Stimulated activated effector memory CD8-positive, alpha-beta T cell treated with anti-CD3 and anti-CD28 coated beads, Interleukin-12 subunit alpha, Interleukin-12 subunit beta, amount 100 ng/mL, for 72 hours (primary cell): ENCODE results near the gene DLG2.

Source experiments
- ATAC-seq: fragments of 150-1000 bp; cut with Tn5 transposase; 2 replicates; pipeline ENCODE4 v1.10.0; 2021
- DNase-seq, 2 donors: peaks; one replicate each; pipeline ENCODE4 v3.0.0; 2021 to 2022; ENCODE audit warnings: low spot score in 2 of 2
- H3K27ac Mint-ChIP-seq: one replicate; pipeline ENCODE4 v1.8.0; 2022; ENCODE audit warnings: mild to moderate bottlenecking, mixed read lengths
- H3K36me3 Mint-ChIP-seq: one replicate; pipeline ENCODE4 v1.8.0; 2022; ENCODE audit warnings: mild to moderate bottlenecking, mixed read lengths
- H3K4me1 Mint-ChIP-seq: one replicate; pipeline ENCODE4 v1.8.0; 2022; ENCODE audit warnings: mixed read lengths
- H3K4me3 Mint-ChIP-seq: one replicate; pipeline ENCODE4 v1.8.0; 2022; ENCODE audit warnings: mild to moderate bottlenecking, mixed read lengths
- H3K9me3 Mint-ChIP-seq: one replicate; pipeline ENCODE4 v1.8.0; 2022; ENCODE audit warnings: mixed read lengths

Gene DLG2

GRCh38 chr11:83728281-83728680 lies 1898.9 kb downstream of the DLG2 start:
- ATAC-seq: no peak
- H3K4me1 Mint-ChIP-seq: peaks cover 6% of the 10 kb centered on the region

GRCh38 chr11:83727251-83727650 lies 1899.9 kb downstream of the DLG2 start:
- H3K4me1 Mint-ChIP-seq: peaks cover 6% of the 10 kb centered on the region
- DNase-seq (no peak), ATAC-seq (no peak)
- H3K4me3 Mint-ChIP-seq: no peak overlapping the region
- no peaks in the 10 kb centered on the region for H3K36me3 Mint-ChIP-seq
- H3K9me3 Mint-ChIP-seq: no peaks in the 10 kb centered on the region
- H3K27ac Mint-ChIP-seq: no peak overlapping the region

More at GRCh38 chr11:83728281-83728680, 1898.9 kb downstream of the DLG2 start:
- DNase-seq: no peak
- no peaks in the 10 kb centered on the region for H3K9me3 Mint-ChIP-seq
- H3K4me3 Mint-ChIP-seq: no peak overlapping the region
- H3K27ac Mint-ChIP-seq: no peak overlapping the region
- no peaks in the 10 kb centered on the region for H3K36me3 Mint-ChIP-seq

GRCh38 chr11:83726316-83726715 lies 1900.8 kb downstream of the DLG2 start:
- Mint-ChIP-seq H3K36me3 (no peaks in the 10 kb centered on the region), H3K9me3 (no peaks in the 10 kb centered on the region), H3K4me1 (peaks cover 6% of the 10 kb centered on the region), H3K27ac (no peak overlapping the region), H3K4me3 (no peak overlapping the region)
- ATAC-seq: no peak
- no peak for DNase-seq

GRCh38 chr11:83725728-83726127 lies 1901.4 kb downstream of the DLG2 start:
- ATAC-seq (no peak), DNase-seq (no peak)
- peaks cover 6% of the 10 kb centered on the region for H3K4me1 Mint-ChIP-seq
- no peaks in the 10 kb centered on the region for H3K9me3 Mint-ChIP-seq
- H3K36me3 Mint-ChIP-seq: no peaks in the 10 kb centered on the region
- no peak overlapping the region for H3K4me3 Mint-ChIP-seq
- H3K27ac Mint-ChIP-seq: no peak overlapping the region

GRCh38 chr11:83725269-83725560 lies 1901.9 kb downstream of the DLG2 start:
- peaks cover 6% of the 10 kb centered on the region for H3K4me1 Mint-ChIP-seq
- no peak overlapping the region for H3K4me3 Mint-ChIP-seq
- DNase-seq: no peak
- no peaks in the 10 kb centered on the region for H3K36me3 Mint-ChIP-seq
- no peaks in the 10 kb centered on the region for H3K9me3 Mint-ChIP-seq
- no peak for ATAC-seq
- H3K27ac Mint-ChIP-seq: no peak overlapping the region

- Mint-ChIP-seq H3K4me1 (peaks cover 6% of the 10 kb centered on the region), H3K4me3 (no peak overlapping the region)
- no peak for DNase-seq
Observed at GRCh38 chr11:83723999-83724398, 1903.1 kb downstream of the DLG2 start.

GRCh38 chr11:83722392-83723119 lies 1904.6 kb downstream of the DLG2 start:
- no peak for DNase-seq
- Mint-ChIP-seq H3K4me1 (peaks cover 6% of the 10 kb centered on the region), H3K27ac (no peak overlapping the region), H3K4me3 (no peak overlapping the region), H3K9me3 (no peaks in the 10 kb centered on the region), H3K36me3 (no peaks in the 10 kb centered on the region)
- no peak for ATAC-seq

More at GRCh38 chr11:83723999-83724398, 1903.1 kb downstream of the DLG2 start:
- peak; percentile 45 for ATAC-seq
- Mint-ChIP-seq H3K36me3 (no peaks in the 10 kb centered on the region), H3K27ac (no peak overlapping the region), H3K9me3 (no peaks in the 10 kb centered on the region)

GRCh38 chr11:83721263-83721662 lies 1905.9 kb downstream of the DLG2 start:
- Mint-ChIP-seq H3K9me3 (no peaks in the 10 kb centered on the region), H3K4me1 (peaks cover 6% of the 10 kb centered on the region), H3K36me3 (no peaks in the 10 kb centered on the region), H3K4me3 (no peak overlapping the region), H3K27ac (no peak overlapping the region)
- DNase-seq (no peak), ATAC-seq (no peak)

- Mint-ChIP-seq H3K4me1 (peaks cover 6% of the 10 kb centered on the region), H3K36me3 (no peaks in the 10 kb centered on the region), H3K4me3 (no peak overlapping the region), H3K27ac (no peak overlapping the region), H3K9me3 (no peaks in the 10 kb centered on the region)
- DNase-seq (no peak), ATAC-seq (no peak)
Observed at GRCh38 chr11:83720675-83721074, 1906.5 kb downstream of the DLG2 start.

GRCh38 chr11:83717537-83717936 lies 1909.6 kb downstream of the DLG2 start:
- DNase-seq: no peak
- Mint-ChIP-seq H3K36me3 (no peaks in the 10 kb centered on the region), H3K4me3 (no peak overlapping the region), H3K9me3 (peaks cover 3% of the 10 kb centered on the region), H3K4me1 (no peaks in the 10 kb centered on the region), H3K27ac (no peak overlapping the region)
- no peak for ATAC-seq

GRCh38 chr11:83715927-83716535 lies 1911.1 kb downstream of the DLG2 start:
- DNase-seq: no peak
- no peak overlapping the region for H3K4me3 Mint-ChIP-seq
- no peak for ATAC-seq
- H3K4me1 Mint-ChIP-seq: no peaks in the 10 kb centered on the region
- H3K9me3 Mint-ChIP-seq: peaks cover 3% of the 10 kb centered on the region
- no peaks in the 10 kb centered on the region for H3K36me3 Mint-ChIP-seq
- H3K27ac Mint-ChIP-seq: no peak overlapping the region

GRCh38 chr11:83713708-83714107 lies 1913.4 kb downstream of the DLG2 start:
- no peaks in the 10 kb centered on the region for H3K4me1 Mint-ChIP-seq
- no peaks in the 10 kb centered on the region for H3K36me3 Mint-ChIP-seq
- peaks cover 3% of the 10 kb centered on the region for H3K9me3 Mint-ChIP-seq
- DNase-seq (no peak), ATAC-seq (no peak)
- H3K27ac Mint-ChIP-seq: no peak overlapping the region
- H3K4me3 Mint-ChIP-seq: no peak overlapping the region

- no peak overlapping the region for H3K27ac Mint-ChIP-seq
- H3K4me3 Mint-ChIP-seq: no peak overlapping the region
- DNase-seq (no peak), ATAC-seq (no peak)
- no peaks in the 10 kb centered on the region for H3K36me3 Mint-ChIP-seq
- peaks cover 3% of the 10 kb centered on the region for H3K9me3 Mint-ChIP-seq
- H3K4me1 Mint-ChIP-seq: no peaks in the 10 kb centered on the region
Observed at GRCh38 chr11:83711106-83711527, 1916.0 kb downstream of the DLG2 start.

GRCh38 chr11:83709434-83709833 lies 1917.7 kb downstream of the DLG2 start:
- Mint-ChIP-seq H3K27ac (no peak overlapping the region), H3K4me1 (no peaks in the 10 kb centered on the region), H3K9me3 (peaks cover 3% of the 10 kb centered on the region), H3K4me3 (no peak overlapping the region), H3K36me3 (no peaks in the 10 kb centered on the region)
- DNase-seq (no peak), ATAC-seq (no peak)

- Mint-ChIP-seq H3K27ac (no peak overlapping the region), H3K36me3 (no peaks in the 10 kb centered on the region), H3K4me1 (no peaks in the 10 kb centered on the region), H3K9me3 (no peaks in the 10 kb centered on the region), H3K4me3 (no peak overlapping the region)
- DNase-seq: no peak
- no peak for ATAC-seq
Observed at GRCh38 chr11:83706566-83706965, 1920.6 kb downstream of the DLG2 start.

- no peak for DNase-seq
- no peaks in the 10 kb centered on the region for H3K4me1 Mint-ChIP-seq
- H3K36me3 Mint-ChIP-seq: no peaks in the 10 kb centered on the region
- H3K9me3 Mint-ChIP-seq: no peaks in the 10 kb centered on the region
- no peak overlapping the region for H3K27ac Mint-ChIP-seq
- H3K4me3 Mint-ChIP-seq: no peak overlapping the region
- ATAC-seq: no peak
Observed at GRCh38 chr11:83702796-83703195, 1924.3 kb downstream of the DLG2 start.
